ENCODE results near the gene SBF2. TPM values are rescaled to one million over a fixed set of nuclear protein-coding genes. Genes with fewer than 3 reads are reported as not detected.

Gene SBF2
- total RNA-seq, 4 donors from 2014 or later = 53.8 to 125 (median 76.4) TPM

- no peak for ATAC-seq (ENCODE audit: low FRiP score)
- TF ChIP-seq CTCF (IDR thresholded peaks at IDR 0.05) = no peak
- DNase-seq (ENCODE audit: low spot score) = no peak
These were observed 6.0 kb downstream of the SBF2 start for GRCh38 chr11:10287766-10288715.

DNA sequence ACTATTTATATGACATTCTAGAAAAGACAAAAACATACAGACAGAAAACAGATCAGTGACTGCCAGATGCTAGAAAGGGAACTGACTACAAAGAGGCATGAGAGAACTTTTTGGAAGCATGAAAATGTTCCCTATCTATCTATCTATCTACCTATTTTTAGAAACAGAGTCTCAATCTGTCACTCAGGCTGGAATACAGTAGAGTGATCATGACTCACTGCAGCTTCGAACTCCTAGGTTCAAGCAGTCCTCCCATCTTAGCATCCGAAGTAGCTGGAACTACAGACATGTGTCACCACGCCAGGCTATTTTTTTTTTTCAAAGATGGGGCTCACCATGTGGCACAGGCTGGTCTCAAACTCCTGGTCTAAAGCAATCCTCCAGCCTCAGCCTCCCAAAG is 6.9 kb downstream of the SBF2 start:
- ATAC-seq (ENCODE audit: low FRiP score) = no peak
- TF ChIP-seq CTCF (IDR thresholded peaks at IDR 0.05) = no peak
- no peak for DNase-seq (ENCODE audit: low spot score)

GRCh38 chr11:10285148-10285802 is 8.7 kb downstream of the SBF2 start:
- TF ChIP-seq CTCF (IDR thresholded peaks at IDR 0.05) = no peak
- no peak for DNase-seq (ENCODE audit: low spot score)
- no peak for ATAC-seq (ENCODE audit: low FRiP score)

- TF ChIP-seq CTCF (IDR thresholded peaks at IDR 0.05) = no peak
These were observed 10.0 kb downstream of the SBF2 start for GRCh38 chr11:10283991-10284390.

GRCh38 chr11:10282117-10282516 is 11.9 kb downstream of the SBF2 start:
- no peak for ATAC-seq (ENCODE audit: low FRiP score)
- DNase-seq (ENCODE audit: low spot score) = no peak
- no peak for TF ChIP-seq CTCF (IDR thresholded peaks at IDR 0.05)

More at GRCh38 chr11:10283991-10284390, 10.0 kb downstream of the SBF2 start:
- no peak for ATAC-seq (ENCODE audit: low FRiP score)
- DNase-seq (ENCODE audit: low spot score) = no peak

- no peak for TF ChIP-seq CTCF (IDR thresholded peaks at IDR 0.05)
- DNase-seq (ENCODE audit: low spot score) = no peak
- no peak for ATAC-seq (ENCODE audit: low FRiP score)
These were observed 18.3 kb downstream of the SBF2 start for GRCh38 chr11:10275714-10276113.
